ENCODE measurements around the gene MYO7B. TPM values are rescaled to one million over a fixed set of nuclear protein-coding genes. Genes with fewer than 3 reads are reported as not detected.

Gene MYO7B
- total RNA-seq, 4 donors from 2014 or later: 0.12 to 1.3 (median 0.42) TPM

DNA sequence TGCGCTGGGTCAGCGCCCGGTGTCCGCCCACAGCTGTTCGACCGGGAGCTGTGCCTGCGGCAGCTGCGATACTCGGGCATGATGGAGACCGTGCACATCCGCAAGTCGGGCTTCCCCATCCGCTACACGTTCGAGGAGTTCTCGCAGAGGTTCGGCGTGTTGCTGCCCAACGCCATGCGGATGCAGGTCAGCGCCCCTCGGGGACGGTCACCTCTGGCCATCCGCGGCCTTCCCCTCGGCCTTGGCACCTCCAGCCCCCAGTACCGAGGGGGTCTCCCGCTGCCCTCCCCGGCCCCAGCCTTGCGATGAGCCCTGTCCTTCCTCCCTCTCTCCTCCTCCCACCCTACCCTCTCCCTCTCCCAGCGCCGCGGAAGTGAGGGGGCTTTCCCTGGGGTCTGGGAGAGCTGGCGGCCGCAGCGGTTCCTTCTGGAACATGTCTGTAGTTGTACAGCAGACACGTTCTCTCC lies 57.3 kb downstream of the MYO7B start:
- no peak for TF ChIP-seq CTCF (IDR thresholded peaks at IDR 0.05)
- DNase-seq (ENCODE audit: low spot score): no peak
- no peak for ATAC-seq (ENCODE audit: low FRiP score)

- DNase-seq (ENCODE audit: low spot score) (no peak), ATAC-seq (ENCODE audit: low FRiP score) (no peak)
- TF ChIP-seq CTCF (IDR thresholded peaks at IDR 0.05): no peak
Observed at GRCh38 chr2:127593228-127594115, 58.0 kb downstream of the MYO7B start.

GRCh38 chr2:127594116-127594591 lies 58.7 kb downstream of the MYO7B start:
- ATAC-seq (ENCODE audit: low FRiP score): no peak
- TF ChIP-seq CTCF (IDR thresholded peaks at IDR 0.05): no peak
- DNase-seq (ENCODE audit: low spot score): no peak

DNA sequence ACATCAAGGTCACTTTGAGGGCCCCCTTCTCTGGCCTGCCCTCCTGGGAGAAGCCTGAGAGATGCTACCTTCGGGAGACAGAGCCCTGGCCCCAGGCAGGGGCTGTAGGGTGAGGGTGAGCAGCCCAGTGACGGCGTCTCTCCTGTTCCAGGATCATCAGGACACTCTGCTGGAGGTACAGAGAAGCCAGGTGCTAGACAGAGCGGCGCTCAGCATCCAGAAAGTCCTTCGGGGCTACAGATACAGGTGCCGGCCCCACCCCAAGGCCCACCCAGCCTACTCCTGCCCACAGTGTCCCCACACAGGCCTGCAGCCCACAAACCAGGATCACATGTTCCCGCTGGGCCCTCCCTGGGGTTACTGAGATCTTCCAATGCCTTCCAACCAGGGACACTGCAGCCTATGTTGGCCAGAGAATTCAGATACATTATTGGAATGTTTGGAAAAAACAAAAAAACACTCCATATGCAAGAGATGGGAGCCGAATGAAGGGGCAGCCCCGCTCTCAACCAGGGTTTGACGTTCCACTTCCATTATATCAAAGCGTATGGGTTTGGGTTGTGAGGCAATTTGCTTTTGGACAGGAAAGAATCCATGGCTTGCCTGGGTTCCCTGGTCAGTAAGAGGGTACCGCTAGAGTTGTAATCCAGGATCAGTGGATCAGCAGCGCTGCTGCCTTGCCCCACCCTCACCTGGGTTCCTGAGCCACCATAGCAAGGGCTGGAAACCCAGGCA lies 61.0 kb downstream of the MYO7B start:
- ATAC-seq (ENCODE audit: low FRiP score): no peak
- no peak for TF ChIP-seq CTCF (IDR thresholded peaks at IDR 0.05)
- no peak for DNase-seq (ENCODE audit: low spot score)

- DNase-seq (ENCODE audit: low spot score) (no peak), ATAC-seq (ENCODE audit: low FRiP score) (no peak)
- no peak for TF ChIP-seq CTCF (IDR thresholded peaks at IDR 0.05)
Observed at GRCh38 chr2:127597046-127597983, 61.8 kb downstream of the MYO7B start.

GRCh38 chr2:127597984-127598380 lies 62.5 kb downstream of the MYO7B start:
- ATAC-seq (ENCODE audit: low FRiP score): no peak
- no peak for TF ChIP-seq CTCF (IDR thresholded peaks at IDR 0.05)
- DNase-seq (ENCODE audit: low spot score): no peak

All from omental fat pad (tissue), 4 donors.